Caco-2 (cell line): ENCODE results near the gene PTDSS2. TPM values are rescaled to one million over a fixed set of nuclear protein-coding genes. Genes with fewer than 3 reads are reported as not detected.

ENCODE experiments used
- BruUV-seq: library from RNA; stranded (reverse); fragments of 400-500 nt; replicated peaks from 2 replicates; lab custom pipeline; 2021; lab: Mats Ljungman, UMichigan
- CTCF ChIA-PET: fragments of 300-600 bp; sonication (Branson Sonifier 250); formaldehyde crosslinking; loops from one replicate; lab custom pipeline; 2022; ENCODE audit warnings: antibody characterized with exemption; lab: Charles Lee
- POLR2A ChIA-PET: fragments of 300-600 bp; sonication (Branson Sonifier 250); formaldehyde crosslinking; loops from one replicate; lab custom pipeline; 2022; ENCODE audit warnings: antibody characterized with exemption; lab: Charles Lee
- DNase-seq, 2 experiments: peaks; one replicate each; pipeline versions ENCODE4 v3.0.0 to v3.0.0-alpha.2; 2020 to 2022
- H3K27me3 ChIP-seq: replicated peaks from 2 replicates; pipeline ENCODE4 v1.6.0; 2011; ENCODE audit warnings: low read length; ENCODE audit not compliant: control insufficient read depth, insufficient read depth
- H3K36me3 ChIP-seq: 2 replicates; pipeline ENCODE4 v1.5.1; 2011; ENCODE audit warnings: low read length; ENCODE audit not compliant: control insufficient read depth, insufficient read depth
- H3K4me1 ChIP-seq: fragments of 250-450 bp; sonication (Bioruptor Pico); 2 replicates; pipeline ENCODE4 v1.5.1; 2020; ENCODE audit warnings: mild to moderate bottlenecking
- H3K4me3 ChIP-seq: 2 replicates; pipeline ENCODE4 v1.5.1; 2011; ENCODE audit warnings: low read depth, mild to moderate bottlenecking, control low read depth, low read length
- H3K9me3 ChIP-seq: fragments of 250-450 bp; sonication (Bioruptor Pico); 2 replicates; pipeline ENCODE4 v1.5.1; 2020; ENCODE audit warnings: mild to moderate bottlenecking, moderate library complexity
- H3K27ac Mint-ChIP-seq: one replicate; pipeline ENCODE4 v1.8.0; 2022; ENCODE audit warnings: mixed read lengths; ENCODE audit not compliant: unreplicated experiment
- H3K27me3 Mint-ChIP-seq: one replicate; pipeline ENCODE4 v1.8.0; 2022; ENCODE audit warnings: mixed read lengths; ENCODE audit not compliant: insufficient read depth, unreplicated experiment
- H3K36me3 Mint-ChIP-seq: one replicate; pipeline ENCODE4 v1.8.0; 2022; ENCODE audit warnings: mild to moderate bottlenecking, mixed read lengths; ENCODE audit not compliant: insufficient read depth, unreplicated experiment
- H3K4me1 Mint-ChIP-seq: one replicate; pipeline ENCODE4 v1.8.0; 2022; ENCODE audit warnings: low read depth, mixed read lengths; ENCODE audit not compliant: unreplicated experiment
- H3K4me3 Mint-ChIP-seq: one replicate; pipeline ENCODE4 v1.8.0; 2022; ENCODE audit warnings: mild to moderate bottlenecking, moderate library complexity, mixed read lengths; ENCODE audit not compliant: unreplicated experiment
- H3K9me3 Mint-ChIP-seq: one replicate; pipeline ENCODE4 v1.8.0; 2022; ENCODE audit warnings: mixed read lengths; ENCODE audit not compliant: unreplicated experiment
- intact Hi-C: fragments of 100-400 bp; cut with micrococcal nuclease; formaldehyde crosslinking; loops from one replicate; pipeline ENCODE4 v1.10.0; 2022; ENCODE audit not compliant: unreplicated experiment
- total RNA-seq: library from RNA; stranded (reverse); gene quantifications from 2 replicates; pipeline ENCODE4 v1.2.3, GENCODE V29; 2022
- TF ChIP-seq, protein P1 (sequence below), 2 experiments: fragments of 200-600 bp in 1 of 2; IDR thresholded peaks; 1 replicate in 1 of 2; 2 replicates in 1 of 2; pipeline versions ENCODE4 v1.5.1 to v1.8.0; 2011 to 2022; ENCODE audit warnings: antibody characterized with exemption in 1 of 2, control low read depth in 1 of 2, inconsistent platforms in 1 of 2, low read depth in 1 of 2, low read length in 1 of 2, mild to moderate bottlenecking in 1 of 2, moderate library complexity in 1 of 2; ENCODE audit not compliant: insufficient read depth in 1 of 2, severe bottlenecking in 1 of 2, unreplicated experiment in 1 of 2

PTDSS2 gene
- total RNA-seq, 1 experiment from 2014 or later = 44.3 TPM

DNA sequence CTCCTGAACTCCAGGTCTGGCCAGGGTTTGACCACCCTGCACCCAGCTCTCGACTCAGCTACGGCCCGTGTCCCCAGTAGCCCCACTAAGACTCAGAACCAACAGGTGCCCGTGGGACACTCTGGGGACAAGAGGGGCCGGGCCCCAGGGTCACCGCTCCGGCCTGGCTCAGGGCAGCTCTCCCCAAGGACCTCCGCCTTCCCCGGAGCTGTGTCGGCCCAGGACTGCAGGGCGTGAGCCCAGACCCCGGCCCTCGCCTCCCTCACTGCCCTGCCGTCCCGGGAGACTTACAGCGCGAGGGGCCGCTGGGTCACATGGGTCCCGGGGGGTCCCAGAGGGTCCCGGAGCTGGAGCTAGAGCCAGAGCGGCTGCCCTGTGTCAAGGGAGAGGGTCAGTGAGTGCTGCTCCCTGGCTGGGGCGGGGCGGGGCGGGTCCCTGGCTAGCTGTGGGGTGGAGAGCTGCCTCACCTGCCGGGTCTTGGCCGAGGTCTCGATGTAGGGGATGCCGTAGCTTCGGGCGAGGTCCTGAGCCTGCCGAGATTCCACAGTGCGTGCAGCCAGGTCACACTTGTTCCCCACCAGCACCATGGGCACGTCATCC lies 83.0 kb downstream of the PTDSS2 start:
- Histone ChIP-seq H3K4me1 (peaks cover 6% of the 10 kb centered on the region; the same call in 1 of the 2 replicates), H3K4me3 (no peak overlapping the region), H3K9me3 (no peaks in the 10 kb centered on the region), H3K36me3 (peaks cover 3% of the 10 kb centered on the region), H3K27me3 (no peaks in the 10 kb centered on the region)
- Mint-ChIP-seq H3K36me3 (peaks cover 59% of the 10 kb centered on the region), H3K4me1 (no peaks in the 10 kb centered on the region), H3K9me3 (no peaks in the 10 kb centered on the region), H3K27ac (no peak overlapping the region), H3K27me3 (no peaks in the 10 kb centered on the region), H3K4me3 (no peak overlapping the region)
- DNase-seq = no peak
- ChIA-PET CTCF (interaction anchor here (0.5 to 0.7 kb wide), 2 partner anchors 92 to 253 kb away, joined by 3 read pairs; no protein-coding TSS in a partner anchor), POLR2A (no interaction called here)
- intact Hi-C loops = no loop called here
- TF ChIP-seq, protein P1, sequence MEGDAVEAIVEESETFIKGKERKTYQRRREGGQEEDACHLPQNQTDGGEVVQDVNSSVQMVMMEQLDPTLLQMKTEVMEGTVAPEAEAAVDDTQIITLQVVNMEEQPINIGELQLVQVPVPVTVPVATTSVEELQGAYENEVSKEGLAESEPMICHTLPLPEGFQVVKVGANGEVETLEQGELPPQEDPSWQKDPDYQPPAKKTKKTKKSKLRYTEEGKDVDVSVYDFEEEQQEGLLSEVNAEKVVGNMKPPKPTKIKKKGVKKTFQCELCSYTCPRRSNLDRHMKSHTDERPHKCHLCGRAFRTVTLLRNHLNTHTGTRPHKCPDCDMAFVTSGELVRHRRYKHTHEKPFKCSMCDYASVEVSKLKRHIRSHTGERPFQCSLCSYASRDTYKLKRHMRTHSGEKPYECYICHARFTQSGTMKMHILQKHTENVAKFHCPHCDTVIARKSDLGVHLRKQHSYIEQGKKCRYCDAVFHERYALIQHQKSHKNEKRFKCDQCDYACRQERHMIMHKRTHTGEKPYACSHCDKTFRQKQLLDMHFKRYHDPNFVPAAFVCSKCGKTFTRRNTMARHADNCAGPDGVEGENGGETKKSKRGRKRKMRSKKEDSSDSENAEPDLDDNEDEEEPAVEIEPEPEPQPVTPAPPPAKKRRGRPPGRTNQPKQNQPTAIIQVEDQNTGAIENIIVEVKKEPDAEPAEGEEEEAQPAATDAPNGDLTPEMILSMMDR (IDR thresholded peaks at IDR 0.05; ENCODE audit: insufficient read depth in 1 of 2, low read depth in 1 of 2, low read length in 1 of 2, severe bottlenecking in 1 of 2, unreplicated experiment in 1 of 2) = no peak
- BruUV-seq = no TSS peak

DNA sequence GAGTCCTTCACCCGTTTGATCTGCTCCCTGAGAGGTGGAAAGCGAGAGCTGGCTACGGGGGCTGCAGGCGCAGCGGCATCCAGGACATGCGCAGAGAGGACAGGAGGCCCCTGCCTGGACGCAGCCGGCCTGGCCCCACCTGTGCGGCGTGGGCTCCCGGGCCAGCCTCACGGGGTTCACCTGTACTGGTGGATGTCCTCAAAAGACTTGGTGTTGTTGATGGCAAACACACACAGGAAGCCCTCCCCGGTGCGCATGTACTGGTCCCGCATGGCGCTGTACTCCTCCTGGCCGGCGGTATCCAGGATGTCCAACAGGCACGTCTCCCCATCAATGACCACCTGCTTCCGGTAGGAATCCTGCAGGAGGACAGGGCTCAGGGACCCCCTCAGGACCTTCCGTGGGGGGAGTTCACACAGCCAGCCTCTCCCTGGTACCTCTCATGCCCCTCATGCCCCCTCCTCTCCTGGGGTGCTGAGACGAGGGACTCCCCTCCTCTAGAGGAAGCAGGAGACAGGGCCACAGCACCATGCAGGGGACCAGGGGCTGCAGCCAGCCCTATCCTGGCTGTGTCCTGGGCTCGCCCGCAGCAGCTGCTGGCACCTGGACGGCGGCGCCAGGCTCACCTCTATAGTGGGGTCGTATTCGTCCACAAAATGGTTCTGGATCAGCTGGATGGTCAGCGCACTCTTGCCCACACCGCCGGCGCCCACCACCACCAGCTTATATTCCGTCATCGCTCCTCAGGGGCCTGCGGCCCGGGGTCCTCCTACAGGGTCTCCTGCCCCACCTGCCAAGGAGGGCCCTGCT lies 83.7 kb downstream of the PTDSS2 start:
- BruUV-seq = TSS peak; percentile 56
- no peak overlapping the region for H3K27ac Mint-ChIP-seq
- peaks cover 53% of the 10 kb centered on the region for H3K36me3 Mint-ChIP-seq
- peak overlapping the region; percentile 66 for H3K4me3 ChIP-seq
- TF ChIP-seq, protein P1 (IDR thresholded peaks at IDR 0.05; ENCODE audit: insufficient read depth in 1 of 2, low read depth in 1 of 2, low read length in 1 of 2, severe bottlenecking in 1 of 2, unreplicated experiment in 1 of 2) = no peak
- H3K4me3 Mint-ChIP-seq = peak overlapping the region; percentile 77
- H3K4me1 Mint-ChIP-seq = no peaks in the 10 kb centered on the region
- H3K9me3 Mint-ChIP-seq = no peaks in the 10 kb centered on the region
- H3K4me1 ChIP-seq = peaks cover 9% of the 10 kb centered on the region; the same call in 1 of the 2 replicates
- H3K27me3 Mint-ChIP-seq = no peaks in the 10 kb centered on the region
- intact Hi-C loops = no loop called here
- POLR2A ChIA-PET = no interaction called here
- H3K9me3 ChIP-seq = no peaks in the 10 kb centered on the region
- H3K36me3 ChIP-seq = peaks cover 3% of the 10 kb centered on the region
- DNase-seq = peak in 1 of 2 experiments; percentile 39
- CTCF ChIA-PET = interaction anchor here (0.5 kb wide), 1 partner anchor 92 kb away, joined by 3 read pairs; no protein-coding TSS in a partner anchor
- H3K27me3 ChIP-seq = no peaks in the 10 kb centered on the region

DNA sequence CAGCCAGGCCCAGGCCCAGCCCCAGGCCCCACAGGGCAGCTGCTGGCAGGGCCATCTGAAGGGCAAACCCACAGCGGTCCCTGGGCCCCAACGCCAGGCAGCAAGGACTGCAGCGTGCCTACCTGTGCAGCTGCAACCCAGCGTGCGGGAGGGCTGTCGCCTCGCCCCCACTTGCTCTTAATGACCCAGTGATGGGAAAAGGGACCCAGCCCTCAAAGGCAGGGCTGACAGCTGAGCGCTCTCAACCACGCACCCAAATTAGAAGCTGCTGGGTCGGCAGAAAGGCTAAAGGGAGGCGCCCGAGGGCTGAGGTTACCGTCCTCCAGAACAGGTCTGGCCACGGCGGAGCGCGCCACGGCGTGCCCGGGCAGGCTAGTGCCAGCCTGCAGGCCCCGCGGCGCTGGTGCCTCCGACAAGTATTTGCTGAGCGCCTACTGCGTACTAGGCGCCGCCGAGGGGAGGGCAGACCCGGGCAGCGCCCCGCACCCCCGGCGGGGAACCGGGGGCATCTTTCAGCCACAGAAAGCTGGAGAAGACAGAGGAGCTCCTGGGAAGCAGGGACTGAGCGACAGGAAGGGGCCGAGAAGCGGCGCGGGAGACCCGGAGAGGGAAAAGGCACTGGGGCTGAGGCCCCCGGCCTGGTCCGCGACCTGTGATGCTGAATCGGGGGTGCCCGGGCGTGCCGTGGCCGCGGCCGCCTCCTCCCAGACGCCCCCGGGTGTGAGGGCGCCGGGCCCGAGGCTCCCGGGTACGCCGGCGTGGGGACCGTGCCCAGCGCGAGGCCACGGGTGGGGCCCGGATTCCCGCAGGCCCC lies 84.5 kb downstream of the PTDSS2 start:
- peak; percentile 38 to 40 for DNase-seq
- intact Hi-C loops = no loop called here
- H3K4me1 Mint-ChIP-seq = no peaks in the 10 kb centered on the region
- no peaks in the 10 kb centered on the region for H3K27me3 Mint-ChIP-seq
- H3K4me3 ChIP-seq = peak overlapping the region; percentile 66
- H3K36me3 Mint-ChIP-seq = peaks cover 48% of the 10 kb centered on the region
- TF ChIP-seq, protein P1 (IDR thresholded peaks at IDR 0.05; ENCODE audit: insufficient read depth in 1 of 2, low read depth in 1 of 2, low read length in 1 of 2, severe bottlenecking in 1 of 2, unreplicated experiment in 1 of 2) = no peak
- H3K4me3 Mint-ChIP-seq = peak overlapping the region; percentile 77
- CTCF ChIA-PET = interaction anchor here (0.6 kb wide), 1 partner anchor 42 kb away, joined by 3 read pairs; the partner anchor contains the start of gene PHRF1
- H3K9me3 ChIP-seq = no peaks in the 10 kb centered on the region
- no peaks in the 10 kb centered on the region for H3K27me3 ChIP-seq
- POLR2A ChIA-PET = no interaction called here
- no peak overlapping the region for H3K27ac Mint-ChIP-seq
- no peaks in the 10 kb centered on the region for H3K9me3 Mint-ChIP-seq
- H3K4me1 ChIP-seq = peaks cover 9% of the 10 kb centered on the region; the same call in 1 of the 2 replicates
- H3K36me3 ChIP-seq = peaks cover 3% of the 10 kb centered on the region
- BruUV-seq = no TSS peak
